NCI-H2081 treated with DMSO at 0.1 percent for 48 hours (cell line): ENCODE measurements around the gene CFAP107.
"Not testable (repeated sequence)": the region's sequence is repeated elsewhere in the genome, so short reads cannot be mapped to it uniquely, and the experiment has no call there.

Source experiments
- DNase-seq: peaks from one replicate; lab custom pipeline; 2025; lab: John Stamatoyannopoulos, UW

CFAP107 gene

GRCh38 chr1:12778061-12778460 is 32.1 kb downstream of the CFAP107 start:
- no peak for DNase-seq

- DNase-seq: no peak
Observed at GRCh38 chr1:12778907-12779306, 32.9 kb downstream of the CFAP107 start.

- not testable (repeated sequence) for DNase-seq
Observed at GRCh38 chr1:12781488-12781887, 35.5 kb downstream of the CFAP107 start.

- DNase-seq: not testable (repeated sequence)
Observed at GRCh38 chr1:12783783-12784182, 37.8 kb downstream of the CFAP107 start.

- DNase-seq: not testable (repeated sequence)
Observed at GRCh38 chr1:12784729-12785128, 38.7 kb downstream of the CFAP107 start.

GRCh38 chr1:12791097-12791496 is 45.1 kb downstream of the CFAP107 start, which contains the start of gene PRAMEF1:
Gene PRAMEF1, plus strand, starts transcription at chr1:12791397. Its CDS starts 1,831 bp downstream, at chr1:12793228.
- not testable (repeated sequence) for DNase-seq

- no peak for DNase-seq
Observed at GRCh38 chr1:12798911-12799310, 52.9 kb downstream of the CFAP107 start.

GRCh38 chr1:12799730-12800129 is 53.7 kb downstream of the CFAP107 start:
- DNase-seq: no peak

GRCh38 chr1:12809933-12810332 is 63.9 kb downstream of the CFAP107 start:
- DNase-seq: no peak

GRCh38 chr1:12810691-12811408 is 64.8 kb downstream of the CFAP107 start:
- DNase-seq: no peak

- no peak for DNase-seq
Observed at GRCh38 chr1:12811409-12811784, 65.4 kb downstream of the CFAP107 start.
